DND-41 (cell line): ENCODE measurements around the gene NR4A2.

Experiments used
- ATAC-seq: fragments of 200-7000 bp; cut with Tn5 transposase; 3 replicates; pipeline ENCODE4 v1.9.1; 2021; ENCODE audit warnings: low read depth; ENCODE audit not compliant: insufficient read depth
- DNase-seq: peaks from one replicate; pipeline ENCODE4 v3.0.0-alpha.2; 2020
- H2AFZ ChIP-seq: 2 replicates; pipeline ENCODE4 v1.6.0; 2012; ENCODE audit warnings: low read depth, low read length
- H3K27ac ChIP-seq: 2 replicates; pipeline ENCODE4 v1.5.1; 2012; ENCODE audit warnings: low read length, inconsistent platforms
- H3K27me3 ChIP-seq: fragments of 200-600 bp; sonication (generic); 2 replicates; pipeline ENCODE4 v1.6.0; 2012; ENCODE audit warnings: low read length, mild to moderate bottlenecking, inconsistent platforms; ENCODE audit not compliant: insufficient read depth, poor library complexity
- H3K36me3 ChIP-seq: 2 replicates; pipeline ENCODE4 v1.5.1; 2012; ENCODE audit warnings: low read length, inconsistent platforms; ENCODE audit not compliant: insufficient read depth
- H3K4me1 ChIP-seq: 2 replicates; pipeline ENCODE4 v1.5.1; 2012; ENCODE audit warnings: mild to moderate bottlenecking, low read length; ENCODE audit not compliant: insufficient read depth
- H3K4me2 ChIP-seq: 2 replicates; pipeline ENCODE4 v1.6.0; 2012; ENCODE audit warnings: mild to moderate bottlenecking, moderate library complexity, low read length, inconsistent platforms; ENCODE audit not compliant: insufficient read depth
- H3K4me3 ChIP-seq, 2 experiments: fragments of 200-600 bp in 1 of 2; shearing (Covaris generic) in 1 of 2; 2 replicates each; pipeline ENCODE4 v1.5.1; 2012 to 2016; ENCODE audit warnings: inconsistent platforms in 2 of 2, low read length in 2 of 2, mild to moderate bottlenecking in 2 of 2, low read depth in 1 of 2, moderate library complexity in 1 of 2
- H3K79me2 ChIP-seq: 2 replicates; pipeline ENCODE4 v1.6.0; 2012; ENCODE audit warnings: low read length, inconsistent platforms; ENCODE audit not compliant: insufficient read depth
- H3K9ac ChIP-seq: 2 replicates; pipeline ENCODE4 v1.6.0; 2012; ENCODE audit warnings: low read depth, mild to moderate bottlenecking, inconsistent platforms, low read length, moderate library complexity
- H3K9me3 ChIP-seq: 2 replicates; pipeline ENCODE4 v1.5.1; 2012; ENCODE audit warnings: low read length, moderate library complexity, mild to moderate bottlenecking, inconsistent platforms; ENCODE audit not compliant: insufficient read depth, severe bottlenecking
- H4K20me1 ChIP-seq: 2 replicates; pipeline ENCODE4 v1.6.0; 2012; ENCODE audit warnings: low read length; ENCODE audit not compliant: insufficient read depth
- CTCF ChIP-seq: IDR thresholded peaks from 2 replicates; pipeline ENCODE4 v1.5.1; 2012; ENCODE audit warnings: borderline replicate concordance, low read length, moderate library complexity, mild to moderate bottlenecking; ENCODE audit not compliant: poor library complexity, severe bottlenecking; ENCODE audit errors: extremely low read depth
- EZH2 ChIP-seq: IDR thresholded peaks from 3 replicates; pipeline ENCODE4 v1.6.1; 2012; ENCODE audit warnings: borderline replicate concordance, low read depth, mild to moderate bottlenecking, moderate library complexity, low read length, inconsistent platforms; ENCODE audit not compliant: severe bottlenecking

NR4A2 gene

GRCh38 chr2:156326526-156327095, 5.9 kb downstream of the NR4A2 start:
- no peaks in the 10 kb centered on the region for H3K36me3 ChIP-seq
- H3K4me1 ChIP-seq = peaks cover 3% of the 10 kb centered on the region; the same call in 1 of the 2 replicates
- ATAC-seq (no peak), DNase-seq (no peak)
- H3K27ac ChIP-seq = no peak overlapping the region
- no peaks in the 10 kb centered on the region for H4K20me1 ChIP-seq
- TF ChIP-seq CTCF (no peak), EZH2 (no peak)
- no peaks in the 10 kb centered on the region for H3K79me2 ChIP-seq
- no peak overlapping the region for H2AFZ ChIP-seq
- peaks cover 1% of the 10 kb centered on the region for H3K9me3 ChIP-seq
- no peak overlapping the region for H3K4me2 ChIP-seq
- H3K9ac ChIP-seq = no peak overlapping the region
- H3K27me3 ChIP-seq = no peaks in the 10 kb centered on the region
- no peak overlapping the region for H3K4me3 ChIP-seq

GRCh38 chr2:156325688-156326525, 6.6 kb downstream of the NR4A2 start:
- Histone ChIP-seq H3K9me3 (peaks cover 2% of the 10 kb centered on the region), H3K36me3 (no peaks in the 10 kb centered on the region), H3K27me3 (no peaks in the 10 kb centered on the region), H3K4me1 (no peaks in the 10 kb centered on the region), H3K4me2 (no peak overlapping the region), H3K27ac (no peak overlapping the region), H3K79me2 (no peaks in the 10 kb centered on the region), H3K9ac (no peak overlapping the region), H3K4me3 (no peak overlapping the region), H2AFZ (no peak overlapping the region), H4K20me1 (no peaks in the 10 kb centered on the region)
- TF ChIP-seq CTCF (no peak), EZH2 (no peak)
- DNase-seq (no peak), ATAC-seq (no peak)

GRCh38 chr2:156323754-156324153, 8.8 kb downstream of the NR4A2 start:
- no peak overlapping the region for H3K9ac ChIP-seq
- no peaks in the 10 kb centered on the region for H4K20me1 ChIP-seq
- no peak overlapping the region for H3K4me3 ChIP-seq
- H3K4me2 ChIP-seq = no peak overlapping the region
- TF ChIP-seq CTCF = no peak
- no peak for TF ChIP-seq EZH2
- H3K4me1 ChIP-seq = no peaks in the 10 kb centered on the region
- H3K79me2 ChIP-seq = no peaks in the 10 kb centered on the region
- no peak overlapping the region for H3K27ac ChIP-seq
- no peaks in the 10 kb centered on the region for H3K27me3 ChIP-seq
- H2AFZ ChIP-seq = no peak overlapping the region
- no peaks in the 10 kb centered on the region for H3K36me3 ChIP-seq
- H3K9me3 ChIP-seq = peaks cover 2% of the 10 kb centered on the region
- no peak for ATAC-seq
- DNase-seq = no peak
